HepG2 (cell line): Measurements from ENCODE around the gene KRT40. TPM values are rescaled to one million over a fixed set of nuclear protein-coding genes. Genes with fewer than 3 reads are reported as not detected.

Source experiments
- AHDC1 ChIP-seq: sonication (generic); formaldehyde crosslinking; IDR thresholded peaks from 2 replicates; pipeline ENCODE4 v1.5.1; 2020; ENCODE audit warnings: mild to moderate bottlenecking, missing genetic modification reagents, borderline replicate concordance
- CENPBD1 ChIP-seq: sonication (generic); formaldehyde crosslinking; IDR thresholded peaks from 2 replicates; pipeline ENCODE4 v1.8.0; 2022; ENCODE audit warnings: missing genetic modification reagents, low read depth, mild to moderate bottlenecking, borderline replicate concordance
- CHD4 ChIP-seq: fragments of 200-600 bp; sonication (generic); IDR thresholded peaks from 2 replicates; pipeline ENCODE4 v1.7.0; 2017; ENCODE audit warnings: mild to moderate bottlenecking, low read length, borderline replicate concordance
- FOXA3 ChIP-seq: IDR thresholded peaks from 2 replicates; pipeline ENCODE4 v1.6.1; 2016; ENCODE audit warnings: missing genetic modification reagents, missing compliant biosample characterization
- MYC ChIP-seq: sonication (generic); formaldehyde crosslinking; IDR thresholded peaks from 2 replicates; pipeline ENCODE4 v1.9.0; 2021; ENCODE audit warnings: missing genetic modification reagents, borderline replicate concordance
- NR2F6 ChIP-seq, 2 experiments: IDR thresholded peaks; 2 replicates each; pipeline ENCODE4 v1.6.1; 2016; ENCODE audit warnings: antibody characterized with exemption in 1 of 2, mild to moderate bottlenecking in 1 of 2
- PTBP1 ChIP-seq: fragments of 200-400 bp; formaldehyde crosslinking; IDR thresholded peaks from 2 replicates; pipeline ENCODE4 v1.6.1; 2018; ENCODE audit warnings: low read length, low read depth; ENCODE audit not compliant: poor library complexity, severe bottlenecking
- RERE ChIP-seq: IDR thresholded peaks from 2 replicates; pipeline ENCODE4 v1.6.1; 2016; ENCODE audit warnings: low read depth, missing genetic modification reagents, missing compliant biosample characterization
- STAT5B ChIP-seq: sonication (generic); formaldehyde crosslinking; IDR thresholded peaks from 2 replicates; pipeline ENCODE4 v1.4.0; 2020; ENCODE audit warnings: missing genetic modification reagents
- THAP8 ChIP-seq: sonication (generic); formaldehyde crosslinking; IDR thresholded peaks from 2 replicates; pipeline ENCODE4 v1.5.1; 2020; ENCODE audit warnings: missing genetic modification reagents, mild to moderate bottlenecking, borderline replicate concordance
- ZBTB21 ChIP-seq: sonication (generic); formaldehyde crosslinking; IDR thresholded peaks from 2 replicates; pipeline ENCODE4 v1.4.0; 2020; ENCODE audit warnings: missing genetic modification reagents
- ZNF33A ChIP-seq: sonication (generic); formaldehyde crosslinking; IDR thresholded peaks from 2 replicates; pipeline ENCODE4 v1.5.1; 2020; ENCODE audit warnings: missing genetic modification reagents, mild to moderate bottlenecking, moderate library complexity, borderline replicate concordance
- ZNF430 ChIP-seq: sonication (generic); formaldehyde crosslinking; IDR thresholded peaks from 2 replicates; pipeline ENCODE4 v1.9.0; 2021; ENCODE audit warnings: mild to moderate bottlenecking, missing genetic modification reagents
- ZUFSP ChIP-seq: sonication (generic); formaldehyde crosslinking; IDR thresholded peaks from 2 replicates; pipeline ENCODE4 v1.9.0; 2021; ENCODE audit warnings: missing genetic modification reagents, mild to moderate bottlenecking, borderline replicate concordance
- polyA plus RNA-seq, 8 experiments: library from polyadenylated mRNA; depleted of rRNA in 3 of 8; stranded (reverse) in 7 of 8; unstranded in 1 of 8; fragments of >200 nt; fragmentation: Illumina TruSeq in 4 of 8; extraction: Trizol in 4 of 8; gene quantifications; 2 replicates each; pipeline versions ENCODE4 v1.2.1 to v1.2.3, GENCODE V29; 2011 to 2016; ENCODE audit warnings: low read depth in 4 of 8, missing spikeins in 1 of 8, mixed read lengths in 1 of 8; ENCODE audit not compliant: insufficient read depth in 1 of 8
- total RNA-seq, 5 experiments: library from RNA; depleted of rRNA; stranded (reverse); fragments of >200 nt; fragmentation: Illumina TruSeq; extraction: Trizol; gene quantifications; 2 replicates each; pipeline ENCODE4 v1.2.3, GENCODE V29; 2016; ENCODE audit warnings: low read depth in 1 of 5

Gene KRT40
- total and polyA plus RNA-seq, 2 of the 13 experiments (the other 11 are each of a cell fraction or from before 2014, with no cell fraction given), result not detected

- no peak for TF ChIP-seq AHDC1
- 0 out of 2 replicates have a peak, but pooled peaks have one; percentile 33 for TF ChIP-seq ZBTB21 (CRISPR knock-in tag)
- TF ChIP-seq STAT5B (CRISPR knock-in tag), result no peak
- TF ChIP-seq ZNF33A (CRISPR knock-in tag), result no peak
- TF ChIP-seq ZNF430 (CRISPR knock-in tag), result no peak
- TF ChIP-seq CHD4, result no peak
- TF ChIP-seq NR2F6 (IDR thresholded peaks at IDR 0.05), result no peak
- peak; percentile 30; the same call in 1 of the 2 replicates for TF ChIP-seq NR2F6 (CRISPR knock-in tag; IDR thresholded peaks at IDR 0.05)
- TF ChIP-seq PTBP1, result no peak
- no peak for TF ChIP-seq THAP8 (CRISPR knock-in tag)
- no peak for TF ChIP-seq RERE (CRISPR knock-in tag)
- no peak for TF ChIP-seq MYC (CRISPR knock-in tag)
- peak; percentile 34; the same call in 1 of the 2 replicates for TF ChIP-seq FOXA3 (CRISPR knock-in tag)
- TF ChIP-seq CENPBD1 (CRISPR knock-in tag), result no peak
- TF ChIP-seq ZUFSP (CRISPR knock-in tag), result no peak
Measured at GRCh38 chr17:41020336-41020735, 36.2 kb upstream of the KRT40 start (continued).
